GM10847 (cell line): ENCODE data around the gene RAB7A.

Experiments
- POLR2A ChIP-seq: IDR thresholded peaks from 2 replicates; pipeline ENCODE4 v1.6.1; 2011; ENCODE audit not compliant: insufficient read length; ENCODE audit errors: extremely low read depth

Gene RAB7A

DNA sequence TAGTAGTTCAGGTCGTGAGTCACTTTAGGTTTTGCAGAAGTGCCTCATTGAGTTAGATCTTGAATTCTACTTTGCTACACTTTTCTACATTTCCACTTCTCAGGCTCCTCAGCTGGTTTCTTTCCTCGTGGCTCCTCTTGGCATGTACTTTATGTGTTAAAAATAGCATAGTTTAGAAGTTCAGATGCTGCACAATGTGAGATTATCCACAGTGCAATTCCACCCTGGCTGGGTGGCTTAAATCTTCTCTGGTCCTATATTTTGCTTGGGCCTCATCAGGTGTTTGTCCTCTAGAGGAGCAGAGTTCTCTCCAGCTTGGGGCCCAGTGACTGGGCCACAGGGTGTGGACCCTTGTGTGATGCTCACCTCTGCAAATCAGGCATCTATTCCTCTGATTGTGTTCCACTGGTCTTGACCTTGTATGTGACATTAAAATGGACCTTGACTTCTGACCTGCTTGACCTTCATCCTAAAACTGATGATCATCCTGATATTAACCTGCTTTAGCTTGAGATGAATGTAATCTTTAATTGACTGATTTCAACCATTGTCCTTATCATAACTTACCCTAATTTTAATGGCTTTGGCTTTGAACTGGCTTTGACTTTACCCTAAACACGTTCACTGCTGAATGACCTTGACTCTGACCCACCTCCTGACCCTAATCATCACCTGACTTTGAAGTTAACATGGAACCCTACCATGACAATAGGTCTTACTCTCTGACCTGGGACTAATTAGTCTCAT, 89.5 kb downstream of the RAB7A start:
- TF ChIP-seq POLR2A = no peak

DNA sequence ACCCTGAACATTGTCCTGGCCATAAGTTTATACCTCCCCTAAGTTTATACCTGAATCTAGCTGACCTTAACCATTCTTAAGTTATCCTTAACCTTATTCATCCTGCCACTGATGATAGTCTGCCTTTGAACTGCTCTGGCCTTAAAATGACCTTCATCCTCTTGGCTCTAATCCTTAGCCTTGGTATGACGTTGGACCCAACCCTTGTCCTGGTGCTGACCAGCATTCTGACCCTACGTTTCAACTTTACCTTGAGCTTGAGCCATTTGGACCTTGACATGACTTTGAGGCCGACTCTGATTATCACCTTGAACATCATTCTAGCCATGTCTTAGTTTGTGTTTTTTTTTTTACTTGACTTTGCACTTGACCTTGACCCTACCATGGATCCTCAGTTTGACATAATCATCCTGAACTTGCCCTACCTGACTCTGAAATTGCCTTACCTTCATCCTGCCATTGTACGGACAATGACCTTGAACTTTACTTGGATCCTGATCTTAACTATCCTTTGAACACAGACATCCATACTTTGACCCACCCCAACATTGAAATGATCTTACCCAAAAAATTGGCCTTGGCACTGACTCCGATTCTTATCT, 92.3 kb downstream of the RAB7A start:
- no peak for TF ChIP-seq POLR2A

DNA sequence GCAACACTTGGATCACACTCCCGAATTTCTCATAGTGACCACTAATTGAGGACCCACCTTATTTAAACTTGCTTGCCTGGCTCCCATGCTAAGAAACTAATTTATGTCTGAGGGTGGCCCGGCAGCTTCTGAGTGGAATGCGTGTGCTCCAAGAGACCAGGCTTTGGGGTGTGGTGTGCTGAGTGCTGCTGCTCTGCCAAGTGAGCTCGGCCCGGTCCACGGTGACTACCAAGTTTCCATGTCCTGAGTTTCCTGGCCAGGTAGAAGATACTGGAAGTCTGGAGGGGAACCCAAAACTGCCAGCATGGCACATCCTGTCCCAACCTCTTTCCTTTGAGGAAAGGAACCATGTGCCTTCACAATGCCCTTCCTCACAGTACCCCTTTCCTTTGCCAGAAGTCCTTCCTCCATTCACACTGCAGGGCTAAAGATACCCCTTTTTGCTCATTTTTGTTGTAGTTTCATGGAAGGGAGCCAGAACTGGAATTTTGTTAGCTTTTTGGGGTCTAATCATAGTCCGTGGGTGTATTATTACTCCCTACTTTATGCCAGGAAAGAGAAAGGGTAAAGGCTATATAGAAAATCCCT, 94.4 kb downstream of the RAB7A start:
- no peak for TF ChIP-seq POLR2A

DNA sequence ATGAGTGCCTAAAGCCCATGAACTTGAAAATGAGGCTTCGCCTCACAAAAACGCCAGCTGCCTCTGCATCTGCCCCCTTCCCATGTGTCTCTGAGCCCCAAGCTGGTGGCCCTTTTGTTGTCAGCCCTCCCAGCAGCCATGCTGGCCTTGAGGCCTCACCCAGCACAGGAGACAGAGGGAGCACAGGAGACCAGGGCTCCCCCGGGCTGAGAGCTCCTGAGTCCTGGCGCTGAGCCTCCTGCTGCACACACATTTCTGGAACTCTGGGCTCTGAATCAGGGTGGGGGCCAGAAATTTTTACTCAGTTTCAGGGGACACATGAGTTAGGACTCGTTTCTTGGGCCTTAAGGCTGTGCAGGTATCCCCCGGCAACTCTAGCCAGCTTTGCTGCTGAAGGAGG, 97.0 kb downstream of the RAB7A start:
- no peak for TF ChIP-seq POLR2A

DNA sequence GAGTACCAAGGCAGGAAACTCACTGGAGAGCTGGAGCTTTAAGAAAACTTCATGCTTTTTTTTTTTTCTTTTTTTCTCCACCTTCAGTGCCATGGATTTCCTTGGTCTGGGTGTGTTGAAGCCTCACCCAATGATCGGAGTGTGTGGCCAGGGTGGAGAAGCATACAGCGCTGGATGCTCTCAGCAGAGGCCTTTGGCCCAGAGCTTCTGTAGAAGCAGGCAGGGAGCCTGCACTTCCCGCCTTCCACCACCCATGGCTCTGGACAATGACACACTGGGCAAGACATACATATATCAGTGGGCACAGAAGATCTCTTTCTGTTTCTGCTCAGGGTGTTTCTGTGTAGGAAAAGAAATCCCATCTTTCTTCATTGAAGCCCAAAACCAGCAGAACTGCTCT, 97.6 kb downstream of the RAB7A start:
- TF ChIP-seq POLR2A = no peak

DNA sequence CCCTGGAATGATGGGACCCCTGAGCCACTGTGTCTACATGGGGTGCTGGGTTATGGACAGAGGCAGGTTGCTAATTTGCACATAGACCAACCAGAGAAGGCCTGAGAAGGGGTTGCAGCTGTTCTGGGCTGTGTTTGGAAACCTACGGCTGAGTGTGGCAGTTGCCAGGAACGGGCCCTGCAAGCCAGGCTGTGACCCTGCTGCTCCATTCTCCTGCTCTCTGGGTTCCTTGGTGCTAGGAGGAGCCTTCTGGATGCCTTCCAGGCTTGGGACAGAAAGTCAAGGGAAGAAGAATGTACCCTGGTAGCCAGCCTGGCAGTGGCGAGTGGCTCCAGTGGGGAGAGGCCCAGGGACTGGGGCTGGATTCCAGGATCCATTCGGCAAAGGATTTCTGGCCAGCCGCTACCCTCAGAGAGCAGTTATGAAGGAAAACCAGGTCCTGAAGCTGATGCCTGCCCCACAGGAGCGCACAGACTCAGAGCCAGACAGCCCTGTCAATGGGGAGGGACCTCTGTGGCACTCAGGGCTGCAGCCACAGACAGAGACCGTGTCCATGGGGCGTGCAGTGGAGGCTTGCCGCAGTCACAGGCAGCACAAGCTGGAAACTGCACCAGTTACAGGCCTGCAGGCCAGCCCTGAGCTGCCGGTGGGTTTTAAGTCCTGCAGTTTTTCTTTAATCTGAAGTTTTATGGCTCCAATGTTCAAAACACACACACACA, 98.3 kb downstream of the RAB7A start:
- no peak for TF ChIP-seq POLR2A

DNA sequence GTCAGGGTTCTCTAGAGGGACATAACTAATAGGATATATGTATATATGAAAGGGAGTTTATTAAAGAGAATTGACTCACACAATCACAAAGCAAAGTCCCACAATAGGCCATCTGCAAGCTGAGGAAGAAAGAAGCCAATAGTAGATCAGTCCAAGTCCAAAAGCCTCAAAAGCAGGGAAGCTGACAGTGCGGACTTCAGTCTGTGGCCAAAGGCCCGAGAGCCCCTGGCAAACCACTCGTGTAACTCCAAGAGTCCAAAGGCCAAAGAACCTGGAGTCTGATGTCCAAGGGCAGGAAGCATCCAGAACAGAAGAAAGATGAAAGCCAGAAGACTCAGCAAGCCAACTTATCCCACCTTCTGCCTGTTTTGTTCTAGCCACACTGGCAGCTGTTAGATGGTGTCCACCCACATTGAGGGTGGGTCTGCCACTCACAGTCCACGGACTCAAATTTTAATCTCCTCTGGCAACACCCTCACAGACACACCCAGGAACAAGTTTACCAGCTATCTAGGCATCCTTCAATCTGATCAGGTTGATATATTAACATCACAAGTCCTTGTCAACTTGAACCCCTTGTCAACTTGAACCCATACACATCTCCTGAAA, 99.2 kb downstream of the RAB7A start:
- no peak for TF ChIP-seq POLR2A

DNA sequence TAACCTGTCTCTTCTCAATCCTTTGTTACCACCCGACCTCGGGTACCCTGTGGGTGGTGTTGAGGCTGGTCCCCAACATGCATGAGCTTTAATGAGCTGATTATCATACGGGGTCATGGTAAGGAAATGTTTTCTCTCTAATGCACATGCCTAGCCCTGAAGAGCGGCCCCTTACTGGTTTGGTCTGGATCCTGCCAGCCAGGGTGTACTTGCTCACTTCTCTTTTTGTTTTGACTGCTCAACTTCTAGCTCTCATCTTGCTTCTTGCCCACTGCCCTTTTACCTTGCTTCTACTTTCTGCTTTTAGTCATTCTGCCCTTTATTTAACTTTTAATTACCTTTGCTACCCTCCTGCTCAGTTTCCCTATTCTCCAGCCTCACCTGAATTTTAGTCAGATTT, 109.1 kb downstream of the RAB7A start:
- TF ChIP-seq POLR2A = no peak

DNA sequence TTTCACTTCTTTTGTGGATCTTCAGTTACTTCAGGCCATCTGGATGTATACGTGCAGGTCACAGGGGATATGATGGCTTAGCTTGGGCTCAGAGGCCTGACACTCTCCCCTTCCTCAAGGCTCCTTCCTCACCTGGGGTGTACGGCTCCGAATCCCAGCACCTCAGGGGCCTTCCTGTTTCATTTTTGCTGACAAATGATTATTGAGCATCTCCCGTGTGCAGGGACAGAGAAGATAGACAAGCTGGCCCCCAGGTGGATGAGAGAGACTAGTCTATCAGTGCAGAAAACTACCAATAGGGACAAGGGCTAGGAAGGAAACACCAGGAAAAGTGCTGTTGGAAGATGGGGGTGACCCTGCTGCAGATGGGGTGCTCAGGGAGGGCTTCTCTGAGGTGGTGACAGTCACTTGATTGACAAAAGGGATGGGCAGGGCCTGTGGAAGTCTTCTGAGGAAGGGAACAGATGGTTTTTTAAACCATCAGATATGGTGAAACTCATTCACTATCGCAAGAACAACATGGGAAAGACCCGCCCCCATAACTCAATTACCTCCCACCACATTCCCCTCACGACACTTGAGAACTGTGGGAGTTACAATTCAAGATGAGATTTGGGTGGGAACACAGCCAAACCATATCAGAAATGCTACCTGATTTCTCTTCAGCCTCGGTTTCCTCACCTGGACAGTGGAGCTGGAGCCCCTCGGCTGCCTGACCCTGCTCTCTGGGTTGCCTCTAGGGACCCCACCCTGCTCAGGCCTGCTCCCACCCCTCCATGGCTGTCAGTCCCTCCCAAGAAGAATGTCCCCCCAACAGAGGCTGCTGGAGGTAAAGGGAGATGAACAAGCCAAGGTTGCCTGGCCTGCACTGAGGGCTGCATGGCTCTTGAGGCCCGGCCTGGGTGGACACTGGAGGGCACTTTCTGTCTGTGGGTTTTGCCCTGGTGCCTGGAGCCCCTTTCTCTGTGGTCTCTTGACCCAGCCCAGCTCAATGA, 116.2 kb downstream of the RAB7A start:
- TF ChIP-seq POLR2A = no peak

DNA sequence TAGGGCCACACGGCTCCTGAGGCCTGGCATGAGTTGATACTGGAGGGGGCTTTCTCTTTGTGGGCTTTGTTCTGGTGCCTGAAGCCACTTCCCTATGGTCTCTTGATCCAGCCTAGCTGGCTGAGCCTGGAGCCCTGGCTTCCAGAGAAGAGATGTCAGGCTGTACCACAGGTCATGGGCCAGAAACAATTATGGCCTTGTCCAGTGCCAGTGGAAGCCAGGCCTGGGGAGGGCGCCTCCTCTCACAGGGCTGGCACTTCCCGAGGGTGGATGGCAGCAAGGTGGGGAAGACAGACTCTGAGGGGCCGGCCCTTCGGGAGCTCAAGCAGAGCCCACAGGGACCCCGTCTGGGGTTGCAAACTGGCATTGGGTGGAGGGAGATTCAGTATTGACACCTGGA, 118.5 kb downstream of the RAB7A start:
- TF ChIP-seq POLR2A = no peak

DNA sequence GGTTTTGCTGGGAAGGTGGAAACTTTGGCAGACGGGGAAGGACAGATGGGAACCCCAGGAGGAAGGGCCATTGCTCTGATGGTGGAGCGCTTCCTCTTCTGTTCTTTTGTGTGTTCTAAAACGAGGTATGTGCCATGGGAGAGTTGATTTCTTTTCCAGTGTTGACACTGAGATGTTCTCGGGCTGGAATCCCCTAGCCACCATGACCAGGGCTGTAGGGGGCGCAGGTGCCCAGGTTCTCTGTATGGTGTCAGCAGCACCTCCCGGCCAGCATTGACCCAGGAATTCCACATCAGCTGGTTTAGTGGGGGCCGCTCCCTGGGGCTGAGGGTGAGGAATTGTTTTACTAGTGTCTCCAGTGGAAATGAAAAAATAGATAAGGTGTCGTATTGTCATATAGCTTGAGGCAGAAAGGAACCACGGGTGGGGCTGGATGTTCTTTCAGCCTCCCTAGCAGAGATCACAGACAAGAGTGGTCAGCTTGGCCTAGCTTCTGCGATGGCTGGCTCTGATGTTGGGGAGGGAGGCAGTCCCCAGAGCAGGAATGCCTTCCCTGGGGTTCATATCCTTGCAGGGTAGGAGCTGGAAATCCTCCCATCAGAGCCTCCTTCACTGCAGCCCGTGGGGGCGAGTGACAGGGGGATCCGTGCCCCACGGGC, 119.3 kb downstream of the RAB7A start:
- no peak for TF ChIP-seq POLR2A

DNA sequence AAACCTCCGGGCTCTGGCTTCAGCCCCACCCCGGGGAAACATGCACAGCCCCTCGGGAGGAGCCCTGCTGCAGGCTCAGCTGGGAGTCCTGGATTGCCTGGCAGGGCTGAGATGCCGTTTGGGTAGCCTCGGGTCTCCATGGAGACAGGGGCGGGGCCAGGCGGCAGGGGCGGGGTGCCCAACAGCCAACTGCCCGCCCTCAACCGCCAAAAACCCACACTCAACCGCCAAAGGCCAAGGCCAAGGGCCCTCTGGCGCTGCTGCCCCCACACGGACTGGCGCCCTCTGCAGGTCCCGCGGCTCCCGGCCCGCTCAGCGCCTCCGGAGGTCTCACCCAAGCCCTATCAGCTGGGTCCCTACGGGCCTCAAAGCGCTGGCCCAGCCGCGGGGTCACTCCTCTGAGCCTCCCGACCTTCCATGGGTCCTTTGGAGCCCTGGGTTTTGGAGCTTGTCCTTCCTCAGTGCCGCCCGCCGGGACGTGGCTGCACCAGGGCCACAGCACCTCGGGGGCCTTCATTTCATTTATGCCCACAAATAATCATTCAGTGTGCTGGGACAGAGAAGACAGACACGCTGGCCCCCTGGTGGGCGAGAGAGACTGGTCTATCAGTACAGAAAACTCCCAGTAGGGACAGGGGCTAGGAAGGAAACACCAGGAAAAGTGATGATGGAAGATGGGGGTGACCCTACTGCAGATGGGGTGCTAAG, 119.9 kb downstream of the RAB7A start:
- TF ChIP-seq POLR2A = no peak

DNA sequence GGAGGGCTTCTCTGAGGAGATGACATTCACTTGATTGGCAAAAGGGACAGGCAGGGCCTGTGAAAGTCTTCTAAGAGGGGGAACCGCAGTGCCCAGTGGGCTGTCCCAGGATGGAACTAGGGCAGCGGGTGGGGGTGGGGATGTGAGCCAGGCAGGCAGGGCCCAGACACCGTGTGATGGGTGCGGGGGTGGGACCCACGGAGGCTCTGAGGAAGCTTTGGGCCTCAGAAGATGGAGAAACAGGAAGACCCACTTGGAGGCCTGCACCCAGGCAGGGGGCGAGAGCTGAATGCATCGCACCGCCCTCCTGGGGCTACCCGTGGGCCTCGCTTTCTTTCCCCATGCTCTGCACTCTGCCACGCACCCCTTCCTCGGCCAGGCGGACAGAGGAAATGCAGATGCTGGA, 120.5 kb downstream of the RAB7A start:
- TF ChIP-seq POLR2A = no peak

DNA sequence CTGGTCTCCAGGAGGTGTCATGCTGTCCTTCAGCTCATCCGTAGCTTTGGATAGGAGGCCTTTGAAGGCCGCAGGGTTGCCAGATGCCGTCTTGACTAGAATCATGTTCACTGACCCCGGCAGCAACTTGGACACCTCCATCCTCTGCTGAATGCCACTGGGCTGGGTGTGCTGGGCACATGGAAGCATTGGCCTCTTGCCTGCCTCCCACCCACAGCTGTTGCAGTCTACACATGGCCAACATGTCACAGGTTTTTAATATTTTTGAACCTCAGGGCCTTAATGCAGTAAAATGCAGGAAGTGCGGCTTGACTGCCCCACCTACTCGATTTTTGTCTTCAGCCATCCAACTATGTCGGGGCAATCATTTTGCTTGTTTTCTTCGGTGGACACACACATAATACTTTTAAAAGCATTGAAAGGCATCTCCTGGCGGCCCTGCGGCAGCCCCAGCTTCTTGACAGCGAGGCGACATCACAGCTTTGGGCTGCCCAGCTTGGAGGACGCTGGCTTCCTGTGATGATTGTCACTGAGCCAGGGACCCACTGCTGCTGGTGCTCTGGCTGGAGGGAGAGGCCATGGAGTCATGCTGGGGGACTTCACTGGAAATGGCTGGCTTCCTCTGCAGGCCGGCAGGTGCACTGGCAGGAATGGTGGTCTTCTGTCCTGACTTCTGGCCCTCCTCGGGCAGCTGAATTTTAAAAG, 121.8 kb downstream of the RAB7A start:
- TF ChIP-seq POLR2A = no peak
